Fibroblast of mammary gland (primary cell): ENCODE measurements around the gene GPR17.

Source experiments
- DNase-seq: peaks from one replicate; pipeline ENCODE4 v3.0.0-alpha.2; 2010; ENCODE audit warnings: low read depth
- H3K4me3 ChIP-seq: 2 replicates; pipeline ENCODE4 v1.5.1; 2011; ENCODE audit warnings: low read depth, mild to moderate bottlenecking, low read length, moderate library complexity; ENCODE audit not compliant: control insufficient read depth
- TF ChIP-seq, protein P1 (sequence below): conservative IDR thresholded peaks from 2 replicates; pipeline ENCODE4 v1.5.1; 2011; ENCODE audit warnings: low read depth, low read length, inconsistent platforms; ENCODE audit not compliant: control insufficient read depth, insufficient read depth

The GPR17 gene

DNA sequence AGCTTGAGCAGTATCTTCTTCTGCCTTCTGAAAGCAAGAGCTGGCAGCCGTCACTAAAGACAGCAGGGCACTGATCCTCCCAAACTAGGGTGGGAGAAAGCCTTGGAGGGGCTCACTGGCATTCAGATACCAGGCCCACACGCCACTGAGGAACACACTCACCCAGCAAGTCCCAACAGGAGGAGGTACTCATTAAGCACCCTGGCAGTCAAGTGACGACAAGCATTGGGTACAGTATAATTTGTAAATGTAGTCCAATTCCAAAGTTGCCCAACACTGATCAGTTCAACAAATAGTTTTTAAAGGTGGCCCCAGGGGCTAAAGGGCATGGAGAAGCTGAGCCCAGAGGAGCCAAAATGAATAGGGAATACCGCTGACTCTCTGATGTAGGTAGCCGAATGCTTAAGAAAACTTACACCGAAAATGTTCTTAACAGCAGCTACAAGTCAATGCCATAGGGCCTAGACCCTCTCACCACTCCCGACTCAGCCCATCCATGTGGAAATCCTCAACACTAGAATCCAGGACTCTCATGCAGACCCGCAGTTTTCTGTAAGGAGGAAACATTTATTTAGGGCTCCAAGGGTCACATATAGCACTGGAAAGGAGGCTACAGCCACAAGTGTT is 19.4 kb downstream of the GPR17 start:
- DNase-seq = no peak
- TF ChIP-seq, protein P1, sequence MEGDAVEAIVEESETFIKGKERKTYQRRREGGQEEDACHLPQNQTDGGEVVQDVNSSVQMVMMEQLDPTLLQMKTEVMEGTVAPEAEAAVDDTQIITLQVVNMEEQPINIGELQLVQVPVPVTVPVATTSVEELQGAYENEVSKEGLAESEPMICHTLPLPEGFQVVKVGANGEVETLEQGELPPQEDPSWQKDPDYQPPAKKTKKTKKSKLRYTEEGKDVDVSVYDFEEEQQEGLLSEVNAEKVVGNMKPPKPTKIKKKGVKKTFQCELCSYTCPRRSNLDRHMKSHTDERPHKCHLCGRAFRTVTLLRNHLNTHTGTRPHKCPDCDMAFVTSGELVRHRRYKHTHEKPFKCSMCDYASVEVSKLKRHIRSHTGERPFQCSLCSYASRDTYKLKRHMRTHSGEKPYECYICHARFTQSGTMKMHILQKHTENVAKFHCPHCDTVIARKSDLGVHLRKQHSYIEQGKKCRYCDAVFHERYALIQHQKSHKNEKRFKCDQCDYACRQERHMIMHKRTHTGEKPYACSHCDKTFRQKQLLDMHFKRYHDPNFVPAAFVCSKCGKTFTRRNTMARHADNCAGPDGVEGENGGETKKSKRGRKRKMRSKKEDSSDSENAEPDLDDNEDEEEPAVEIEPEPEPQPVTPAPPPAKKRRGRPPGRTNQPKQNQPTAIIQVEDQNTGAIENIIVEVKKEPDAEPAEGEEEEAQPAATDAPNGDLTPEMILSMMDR = no peak
- H3K4me3 ChIP-seq = no peak overlapping the region

DNA sequence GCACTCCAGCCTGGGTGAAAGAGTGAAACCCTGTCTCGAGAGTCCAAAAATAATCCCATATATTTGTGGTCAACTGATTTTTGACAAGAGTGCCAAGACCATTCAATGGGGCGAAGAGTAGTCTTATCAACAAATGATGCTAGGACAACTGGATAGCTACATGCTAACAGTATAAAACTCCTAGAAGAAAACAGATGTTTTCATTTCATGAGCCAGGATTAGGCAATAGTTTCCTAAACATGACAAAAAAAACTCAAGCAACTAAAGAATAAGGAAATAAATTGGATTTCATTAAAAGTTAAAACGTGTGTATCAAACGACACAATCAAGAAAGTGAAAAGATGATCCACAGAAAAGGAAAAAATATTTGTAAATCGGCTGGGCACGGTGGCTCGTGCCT is 23.1 kb downstream of the GPR17 start:
- peak; percentile 25 for DNase-seq
- H3K4me3 ChIP-seq = no peak overlapping the region
- TF ChIP-seq, protein P1 = no peak

GRCh38 chr2:127670055-127670956 is 24.4 kb downstream of the GPR17 start:
- no peak overlapping the region for H3K4me3 ChIP-seq
- TF ChIP-seq, protein P1 = no peak
- no peak for DNase-seq

DNA sequence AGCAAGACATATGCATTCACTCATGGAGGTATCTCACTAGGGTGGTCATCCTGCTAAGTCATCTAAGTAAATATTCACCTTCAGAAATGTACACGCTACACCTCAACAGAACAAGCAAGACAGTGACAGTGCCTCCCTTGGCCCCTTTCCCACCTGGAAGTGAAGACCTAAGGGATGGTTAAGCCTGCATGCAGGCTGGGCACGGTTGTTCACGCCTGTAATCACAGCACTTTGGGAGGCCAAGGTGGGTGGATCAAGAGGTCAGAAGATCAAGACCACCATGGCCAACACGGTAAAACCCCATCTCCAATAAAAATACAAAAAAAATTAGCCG is 25.0 kb downstream of the GPR17 start:
- TF ChIP-seq, protein P1 = no peak

GRCh38 chr2:127671557-127672302 is 25.8 kb downstream of the GPR17 start:
- DNase-seq = no peak
- TF ChIP-seq, protein P1 = no peak
- H3K4me3 ChIP-seq = no peak overlapping the region

More for the DNA sequence above, 25.0 kb downstream of the GPR17 start:
- H3K4me3 ChIP-seq = no peak overlapping the region
- no peak for DNase-seq

DNA sequence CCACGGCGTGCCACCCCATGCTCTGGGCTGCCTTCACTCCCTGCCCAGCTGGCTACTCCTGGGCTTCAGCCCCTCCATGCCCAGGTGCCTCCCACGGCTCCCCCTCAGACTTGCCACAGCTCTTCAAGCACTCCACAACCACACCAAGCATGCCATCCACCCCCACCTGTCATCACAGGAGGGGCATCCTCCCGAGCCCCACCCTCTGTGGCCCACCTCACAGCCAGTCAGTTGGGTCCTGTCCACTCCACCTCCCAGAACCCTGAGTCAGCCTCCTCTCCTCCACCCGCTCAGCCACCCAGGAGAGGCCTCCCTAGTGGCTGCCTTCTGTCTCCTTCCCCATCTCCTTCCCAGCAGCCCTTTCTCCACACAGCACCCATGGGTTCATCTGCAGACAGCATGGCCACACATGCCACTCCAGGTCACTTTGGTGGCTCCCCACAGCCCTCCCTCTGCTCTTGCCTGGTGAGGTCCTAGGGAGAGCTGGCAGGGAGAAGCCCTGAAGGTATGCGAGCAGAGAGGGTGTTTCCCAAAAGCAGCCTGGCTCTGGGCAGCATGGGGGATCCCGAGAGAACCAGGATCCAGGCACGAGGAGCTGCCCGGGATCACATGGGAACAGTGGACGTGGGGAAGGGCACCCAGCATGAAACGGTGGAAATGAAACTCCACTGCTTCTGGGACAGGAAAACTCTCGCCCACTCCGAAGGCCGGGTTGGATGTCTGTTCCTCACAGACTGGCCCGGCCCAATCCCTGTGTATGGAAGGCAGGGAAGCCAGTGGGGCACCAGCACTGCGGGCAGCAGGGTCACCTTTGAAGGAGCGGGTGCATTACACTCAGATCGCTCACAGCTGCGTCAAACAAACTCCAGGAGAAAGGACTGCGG is 26.6 kb downstream of the GPR17 start:
- TF ChIP-seq, protein P1 = no peak
- DNase-seq = no peak
- H3K4me3 ChIP-seq = no peak overlapping the region
